HG02943 (cell line): Measurements from ENCODE around the gene USP32.
"Not testable (repeated sequence)": the region's sequence is repeated elsewhere in the genome, so short reads cannot be mapped to it uniquely, and the experiment has no call there.

Experiments used
- ATAC-seq: cut with Tn5 transposase; IDR thresholded peaks from one replicate; pipeline ENCODE4 v1.9.1; 2021; ENCODE audit warnings: mild to moderate bottlenecking, low read depth, moderate library complexity; ENCODE audit not compliant: unreplicated experiment

Gene USP32

DNA sequence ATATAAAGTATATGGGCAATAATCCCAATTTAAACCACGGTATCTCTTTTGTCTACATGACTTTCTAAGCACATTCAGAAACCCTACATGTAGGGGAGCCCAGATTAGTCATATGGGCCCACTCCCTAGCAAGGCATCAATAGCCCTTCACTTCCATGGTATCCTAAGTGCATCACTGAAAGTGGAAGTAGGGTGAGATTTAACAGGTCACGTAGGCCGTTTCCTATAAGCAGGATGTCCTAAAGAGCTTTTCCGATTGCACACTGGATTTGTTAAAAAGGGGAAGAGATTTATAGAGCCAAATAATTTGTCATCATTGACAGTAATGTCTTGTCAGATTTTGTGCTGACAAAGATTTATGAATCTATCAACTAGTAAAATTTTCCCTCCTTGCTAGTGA lies 203.2 kb downstream of the USP32 start:
- no peak for ATAC-seq

GRCh38 chr17:60186846-60187745 lies 204.8 kb downstream of the USP32 start:
- not testable (repeated sequence) for ATAC-seq

DNA sequence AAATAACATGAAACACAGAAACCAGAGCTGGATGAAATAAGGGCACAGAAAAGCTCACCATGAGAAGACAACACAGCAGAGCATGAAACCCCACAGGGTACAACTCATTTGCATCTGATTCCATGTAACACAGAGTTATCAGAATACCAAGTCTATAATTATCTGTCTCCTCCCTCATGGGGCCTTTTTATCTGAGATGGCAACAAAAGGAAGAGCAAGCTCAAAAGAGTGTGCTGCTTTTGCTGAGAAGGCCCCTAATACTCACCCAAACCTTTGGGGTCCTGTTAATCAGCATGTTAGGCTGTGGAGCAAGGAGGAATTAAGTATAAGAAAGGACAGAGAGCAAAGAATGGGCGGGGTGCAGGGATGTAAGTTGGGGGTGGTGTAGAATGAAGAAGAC lies 205.6 kb downstream of the USP32 start:
- not testable (repeated sequence) for ATAC-seq

GRCh38 chr17:60180380-60180779 lies 211.6 kb downstream of the USP32 start:
- not testable (repeated sequence) for ATAC-seq

GRCh38 chr17:60178180-60178579 lies 213.8 kb downstream of the USP32 start:
- not testable (repeated sequence) for ATAC-seq

DNA sequence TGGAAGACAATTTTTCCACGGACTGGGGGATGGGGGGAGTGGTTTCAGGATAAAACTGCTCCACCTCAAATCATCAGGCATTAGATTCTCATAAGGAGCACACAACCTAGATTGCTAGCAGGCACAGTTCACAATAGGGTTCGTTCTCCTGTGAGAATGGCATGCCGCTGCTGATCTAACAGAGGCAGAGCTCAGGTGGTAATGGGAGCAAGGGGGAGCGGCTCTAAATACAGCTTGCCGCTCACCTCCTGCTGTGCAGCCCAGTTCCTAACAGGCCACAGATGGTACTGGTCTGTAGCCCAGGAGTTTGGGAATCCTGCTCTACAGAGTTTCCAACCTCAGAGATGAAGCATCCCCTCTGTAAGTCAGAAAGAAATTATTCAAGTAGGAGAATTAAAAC lies 215.2 kb downstream of the USP32 start:
- ATAC-seq: not testable (repeated sequence)

DNA sequence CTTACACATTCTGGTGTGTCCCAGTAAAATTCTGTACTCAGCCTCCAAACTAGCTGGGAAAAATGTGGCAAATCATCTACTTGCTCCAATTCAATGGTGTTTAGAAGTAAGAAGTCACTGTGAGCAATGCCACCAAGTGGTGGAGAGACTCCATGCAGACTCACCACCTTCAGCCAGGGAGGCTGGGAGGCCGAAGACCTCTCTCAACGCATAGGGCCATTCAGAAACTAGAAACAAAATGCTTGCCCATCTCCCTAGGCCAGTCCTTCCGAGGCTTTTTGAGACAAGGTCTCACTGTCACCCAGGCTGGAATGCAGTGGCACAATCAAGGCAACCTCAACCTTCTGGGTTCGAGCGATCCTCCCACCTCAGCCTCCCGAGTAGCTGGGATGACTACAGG lies 217.2 kb downstream of the USP32 start:
- ATAC-seq: not testable (repeated sequence)

- no peak for ATAC-seq
Observed at GRCh38 chr17:60174035-60174434, 217.9 kb downstream of the USP32 start.

DNA sequence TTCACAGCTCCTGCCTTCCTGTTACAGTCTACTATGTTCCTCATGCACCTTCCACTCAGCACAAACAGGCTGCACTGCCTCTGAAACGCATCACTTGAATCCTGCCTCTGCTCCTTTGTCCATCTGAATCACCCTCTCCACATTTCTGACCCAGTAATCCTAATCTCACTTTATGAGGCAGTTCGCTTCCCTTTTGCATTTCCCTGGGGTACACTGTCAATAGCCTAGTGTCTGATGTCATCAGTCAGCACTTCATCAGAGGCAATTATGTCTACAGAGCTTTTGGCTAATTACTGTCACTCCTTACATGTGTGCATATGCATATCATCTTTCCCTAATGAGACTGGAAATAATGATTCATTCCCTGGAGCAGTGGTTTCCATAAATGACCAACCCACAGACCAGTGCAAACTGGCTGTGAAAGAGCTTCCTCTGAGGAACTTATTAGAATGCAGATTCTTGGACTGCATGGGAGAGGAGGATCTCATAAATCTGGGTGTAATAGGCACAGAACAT lies 218.6 kb downstream of the USP32 start:
- no peak for ATAC-seq

GRCh38 chr17:60171753-60172079 lies 220.2 kb downstream of the USP32 start:
- ATAC-seq: no peak

- no peak for ATAC-seq
Observed at GRCh38 chr17:60170835-60171752, 220.8 kb downstream of the USP32 start.

- ATAC-seq: no peak
Observed at GRCh38 chr17:60169921-60170817, 221.8 kb downstream of the USP32 start.

DNA sequence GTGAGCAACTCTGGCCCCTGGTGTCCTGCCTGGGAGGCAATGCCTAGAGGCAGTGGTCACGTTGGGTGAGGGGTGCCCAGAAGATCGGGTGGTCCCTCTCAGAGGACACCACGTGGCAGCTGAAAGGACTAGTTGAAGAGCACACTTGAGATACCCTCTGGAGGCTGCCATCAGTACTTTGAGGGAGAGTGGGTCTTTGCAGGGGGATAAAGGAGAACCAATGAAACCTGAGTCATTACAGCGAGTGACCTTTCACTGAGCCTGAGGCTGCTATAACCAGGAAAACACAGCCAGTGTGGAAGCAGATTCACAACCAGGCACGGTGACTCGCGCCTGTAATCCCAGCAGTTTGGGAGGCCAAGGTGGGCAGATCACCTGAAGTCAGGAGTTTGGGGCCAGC lies 223.3 kb downstream of the USP32 start:
- no peak for ATAC-seq

DNA sequence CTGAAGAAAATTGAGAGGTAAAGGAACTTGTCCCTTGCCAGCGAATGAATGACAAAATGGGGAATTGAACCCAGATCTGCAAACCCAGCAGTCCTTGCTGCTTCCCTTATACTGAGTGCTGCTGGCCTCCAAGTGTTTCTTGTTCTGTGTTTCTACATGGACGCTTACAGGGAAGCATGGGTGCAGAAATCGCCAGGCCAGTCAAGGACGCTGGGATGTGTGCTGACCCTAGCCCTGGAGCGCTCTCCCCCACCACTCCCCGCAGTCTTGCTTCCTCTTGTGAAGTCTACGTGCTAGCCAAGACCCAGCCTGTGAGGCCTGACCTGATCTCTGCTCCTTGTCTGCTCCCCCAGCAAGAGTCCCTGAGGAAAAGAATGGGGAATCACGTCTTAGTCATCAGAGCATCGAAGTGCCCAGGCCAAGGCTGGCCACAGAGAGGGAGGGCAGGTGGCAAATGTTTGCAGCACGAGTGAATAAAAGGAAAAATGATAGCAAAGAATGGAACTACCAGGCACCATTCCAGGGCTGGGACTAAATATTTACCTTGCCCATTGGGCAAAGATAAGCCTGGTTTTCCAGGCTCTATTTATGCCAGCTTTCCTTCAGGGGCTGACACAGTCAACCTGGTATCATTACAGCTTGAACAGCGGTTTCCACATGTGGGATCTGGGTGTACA lies 224.7 kb downstream of the USP32 start:
- ATAC-seq: no peak

GRCh38 chr17:60165971-60166370 lies 226.0 kb downstream of the USP32 start:
- no peak for ATAC-seq

- no peak for ATAC-seq
Observed at GRCh38 chr17:60165223-60165622, 226.7 kb downstream of the USP32 start.

DNA sequence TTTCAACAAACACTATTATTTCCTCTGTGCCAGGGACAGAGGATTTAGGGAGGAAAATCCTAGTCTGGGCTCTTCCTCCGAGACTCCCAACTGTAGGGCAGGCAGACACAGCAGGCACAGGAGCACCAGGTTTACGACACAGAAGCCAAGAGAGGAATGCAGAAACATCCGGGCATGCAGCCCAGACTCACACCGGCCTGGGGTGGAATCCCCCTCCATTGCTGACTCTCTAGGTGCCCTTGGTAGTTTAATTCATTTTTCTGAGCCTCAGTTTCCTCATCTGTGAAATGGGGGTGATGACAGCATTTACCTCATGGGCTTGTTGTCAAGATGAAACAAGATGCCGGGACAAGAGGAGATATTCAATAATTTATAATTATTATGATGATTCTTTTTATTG lies 227.2 kb downstream of the USP32 start:
- no peak for ATAC-seq

GRCh38 chr17:60164164-60164563 lies 227.8 kb downstream of the USP32 start:
- no peak for ATAC-seq

- no peak for ATAC-seq
Observed at GRCh38 chr17:60163108-60163784, 228.7 kb downstream of the USP32 start.
